Suprapubic skin (tissue), 3 donors: Measurements from ENCODE around the gene COMMD9.

Experiments
- CTCF ChIP-seq, 2 donors: fragments of 200-600 bp in 1 of 2; fragments of 450-650 bp in 1 of 2; sonication (generic) in 1 of 2; IDR thresholded peaks; one replicate each; pipeline ENCODE4 v1.5.1; 2016 to 2019; ENCODE audit warnings: antibody characterized with exemption in 2 of 2, mild to moderate bottlenecking in 1 of 2, moderate library complexity in 1 of 2
- POLR2AphosphoS5 ChIP-seq, 3 donors: sonication (generic); formaldehyde crosslinking; IDR thresholded peaks; one replicate each; pipeline ENCODE4 v1.6.1; 2017; ENCODE audit warnings: antibody characterized with exemption in 3 of 3

GRCh38 chr11:36296884-36297543 is 7.8 kb upstream of the COMMD9 start:
- TF ChIP-seq CTCF (IDR thresholded peaks at IDR 0.05) (no peak), POLR2AphosphoS5 (IDR thresholded peaks at IDR 0.05) (no peak)
